ENCODE results near the gene LBH.

- TF ChIP-seq POLR2AphosphoS5 (IDR thresholded peaks at IDR 0.05; ENCODE audit: low read depth, low read length), result no peak
- TF ChIP-seq, protein P1, sequence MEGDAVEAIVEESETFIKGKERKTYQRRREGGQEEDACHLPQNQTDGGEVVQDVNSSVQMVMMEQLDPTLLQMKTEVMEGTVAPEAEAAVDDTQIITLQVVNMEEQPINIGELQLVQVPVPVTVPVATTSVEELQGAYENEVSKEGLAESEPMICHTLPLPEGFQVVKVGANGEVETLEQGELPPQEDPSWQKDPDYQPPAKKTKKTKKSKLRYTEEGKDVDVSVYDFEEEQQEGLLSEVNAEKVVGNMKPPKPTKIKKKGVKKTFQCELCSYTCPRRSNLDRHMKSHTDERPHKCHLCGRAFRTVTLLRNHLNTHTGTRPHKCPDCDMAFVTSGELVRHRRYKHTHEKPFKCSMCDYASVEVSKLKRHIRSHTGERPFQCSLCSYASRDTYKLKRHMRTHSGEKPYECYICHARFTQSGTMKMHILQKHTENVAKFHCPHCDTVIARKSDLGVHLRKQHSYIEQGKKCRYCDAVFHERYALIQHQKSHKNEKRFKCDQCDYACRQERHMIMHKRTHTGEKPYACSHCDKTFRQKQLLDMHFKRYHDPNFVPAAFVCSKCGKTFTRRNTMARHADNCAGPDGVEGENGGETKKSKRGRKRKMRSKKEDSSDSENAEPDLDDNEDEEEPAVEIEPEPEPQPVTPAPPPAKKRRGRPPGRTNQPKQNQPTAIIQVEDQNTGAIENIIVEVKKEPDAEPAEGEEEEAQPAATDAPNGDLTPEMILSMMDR (IDR thresholded peaks at IDR 0.05 in 2 of 3, conservative IDR thresholded peaks at IDR 0.05 in 1 of 3; ENCODE audit: borderline replicate concordance in 1 of 3, insufficient read depth in 1 of 3, low read depth in 2 of 3, low read length in 2 of 3), result no peak
- TF ChIP-seq, protein P2, sequence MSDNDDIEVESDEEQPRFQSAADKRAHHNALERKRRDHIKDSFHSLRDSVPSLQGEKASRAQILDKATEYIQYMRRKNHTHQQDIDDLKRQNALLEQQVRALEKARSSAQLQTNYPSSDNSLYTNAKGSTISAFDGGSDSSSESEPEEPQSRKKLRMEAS (IDR thresholded peaks at IDR 0.05), result peak; percentile 71
These were observed 21.7 kb downstream of the LBH start for GRCh38 chr2:30252723-30253701.
